Small intestine (tissue), 7 donors: Measurements from ENCODE around the gene PCBD2. TPM values are rescaled to one million over a fixed set of nuclear protein-coding genes. Genes with fewer than 3 reads are reported as not detected.

Source experiments
- DNase-seq, 2 donors: peaks; one replicate each; pipeline versions ENCODE4 v3.0.0 to v3.0.0-alpha.2; 2013
- FAIRE-seq: peaks from 2 replicates; lab custom pipeline; 2012; peaks lifted over from hg19 to GRCh38; lab: Jason Lieb, UNC
- H3K27ac ChIP-seq, 3 donors: one replicate each; pipeline ENCODE4 v1.5.1; 2013; ENCODE audit warnings: low read length in 2 of 3, mild to moderate bottlenecking in 2 of 3, control low read depth in 1 of 3, inconsistent platforms in 1 of 3, low read depth in 1 of 3, moderate library complexity in 1 of 3
- H3K27me3 ChIP-seq, 3 donors: one replicate each; pipeline ENCODE4 v1.6.1; 2013; ENCODE audit warnings: low read length in 3 of 3, inconsistent platforms in 1 of 3; ENCODE audit not compliant: control insufficient read depth in 3 of 3, insufficient read depth in 3 of 3
- H3K36me3 ChIP-seq, 3 donors: one replicate each; pipeline ENCODE4 v1.6.1; 2013; ENCODE audit warnings: low read length in 3 of 3, inconsistent platforms in 1 of 3, low read depth in 1 of 3, mild to moderate bottlenecking in 1 of 3, moderate library complexity in 1 of 3; ENCODE audit not compliant: control insufficient read depth in 3 of 3, insufficient read depth in 2 of 3
- H3K4me1 ChIP-seq, 3 donors: one replicate each; pipeline ENCODE4 v1.6.1; 2013; ENCODE audit warnings: low read length in 2 of 3, inconsistent platforms in 1 of 3, low read depth in 1 of 3, mild to moderate bottlenecking in 1 of 3, moderate library complexity in 1 of 3; ENCODE audit not compliant: control insufficient read depth in 3 of 3, insufficient read depth in 2 of 3
- H3K4me3 ChIP-seq, 3 donors: one replicate each; pipeline ENCODE4 v1.5.1; 2013; ENCODE audit warnings: low read length in 3 of 3, control low read depth in 1 of 3, inconsistent platforms in 1 of 3, low read depth in 1 of 3, mild to moderate bottlenecking in 1 of 3, moderate library complexity in 1 of 3
- H3K9me3 ChIP-seq, 2 donors: one replicate each; pipeline ENCODE4 v1.6.1; 2013; ENCODE audit warnings: low read depth in 1 of 2, low read length in 1 of 2; ENCODE audit not compliant: control insufficient read depth in 2 of 2, insufficient read depth in 1 of 2
- WGBS, 3 donors: extraction: QIAGEN DNeasy Blood & Tissue Kit; methylation state at CpG; one replicate each; pipeline ENCODE4 v1.1.7; 2013; 5-methylcytosine and 5-hydroxymethylcytosine counted together
- polyA plus RNA-seq, 4 donors: library from polyadenylated mRNA; stranded (reverse) in 3 of 4; unstranded in 1 of 4; fragments of 200-250 nt in 3 of 4; fragments of 120-200 nt in 1 of 4; gene quantifications; one replicate each; pipeline versions ENCODE4 v1.2.1 to v1.2.3, GENCODE V29; 2013
- donor health status: healthy with polysubstance abuse.
- donor health status: control.
- donor health status: control.
- donor health status: Bipolar disorder and iron deficiency.
- donor health status: healthy.

PCBD2 gene
- polyA plus RNA-seq, 4 donors = 5.9 to 19.2 (median 12.4) TPM

GRCh38 chr5:134949316-134949715, 44.4 kb downstream of the PCBD2 start:
- H3K27ac ChIP-seq = no peak overlapping the region
- H3K4me1 ChIP-seq = no peaks in the 10 kb centered on the region
- H3K36me3 ChIP-seq = peaks cover 0 to 2% (median 0%) of the 10 kb centered on the region in 3 donors
- H3K27me3 ChIP-seq = no peaks in the 10 kb centered on the region
- H3K9me3 ChIP-seq = peaks cover 0 to 7% of the 10 kb centered on the region in 2 donors
- FAIRE-seq (no peak), DNase-seq (no peak)
- WGBS, 3 donors = 76 to 85% (median 84%) methylated on average over 5 of the region's 5 CpGs
- H3K4me3 ChIP-seq = no peak overlapping the region

- no peak for DNase-seq
- Histone ChIP-seq H3K27me3 (no peaks in the 10 kb centered on the region), H3K36me3 (peaks cover 4 to 17% (median 5%) of the 10 kb centered on the region in 3 donors), H3K27ac (no peak overlapping the region), H3K9me3 (peaks cover 0 to 11% of the 10 kb centered on the region in 2 donors), H3K4me1 (peaks cover 0 to 7% (median 0%) of the 10 kb centered on the region in 3 donors), H3K4me3 (no peak overlapping the region)
- 64 to 76% (median 71%) methylated on average over 4 of the region's 4 CpGs for WGBS, 3 donors
- FAIRE-seq = no peak
Measured at GRCh38 chr5:134957920-134958608, 53.1 kb downstream of the PCBD2 start.

- Histone ChIP-seq H3K9me3 (peaks cover 0 to 8% of the 10 kb centered on the region in 2 donors), H3K4me1 (peaks cover 0 to 7% (median 0%) of the 10 kb centered on the region in 3 donors), H3K4me3 (no peak overlapping the region), H3K36me3 (peaks cover 4 to 18% (median 5%) of the 10 kb centered on the region in 3 donors), H3K27ac (no peak overlapping the region), H3K27me3 (no peaks in the 10 kb centered on the region)
- 28 to 54% (median 34%) methylated on average over 3 of the region's 3 CpGs for WGBS, 3 donors
- no peak for FAIRE-seq
- DNase-seq = peak; percentile 14 to 20
Measured at GRCh38 chr5:134958755-134959154, 53.8 kb downstream of the PCBD2 start.

GRCh38 chr5:134963098-134963497, 58.2 kb downstream of the PCBD2 start:
- Histone ChIP-seq H3K27me3 (no peaks in the 10 kb centered on the region), H3K4me3 (no peak overlapping the region), H3K9me3 (no peaks in the 10 kb centered on the region), H3K27ac (no peak overlapping the region), H3K4me1 (peaks cover 0 to 7% (median 0%) of the 10 kb centered on the region in 3 donors), H3K36me3 (peaks cover 4 to 24% (median 5%) of the 10 kb centered on the region in 3 donors)
- no peak for DNase-seq
- FAIRE-seq = no peak

- no peak for FAIRE-seq
- peaks cover 4 to 24% (median 5%) of the 10 kb centered on the region in 3 donors for H3K36me3 ChIP-seq
Measured at GRCh38 chr5:134964359-134965270, 59.7 kb downstream of the PCBD2 start.

GRCh38 chr5:134965271-134965825, 60.4 kb downstream of the PCBD2 start:
- no peaks in the 10 kb centered on the region for H3K9me3 ChIP-seq
- H3K27me3 ChIP-seq = no peaks in the 10 kb centered on the region
- no peak overlapping the region for H3K4me3 ChIP-seq
- 80 to 91% (median 82%) methylated on average over 3 of the region's 3 CpGs for WGBS, 3 donors
- no peak for DNase-seq
- FAIRE-seq = no peak
- no peak overlapping the region for H3K27ac ChIP-seq
- H3K4me1 ChIP-seq = no peaks in the 10 kb centered on the region
- peaks cover 4 to 28% (median 5%) of the 10 kb centered on the region in 3 donors for H3K36me3 ChIP-seq

More at GRCh38 chr5:134964359-134965270, 59.7 kb downstream of the PCBD2 start:
- H3K9me3 ChIP-seq = no peaks in the 10 kb centered on the region
- 81 to 89% (median 85%) methylated on average over 12 of the region's 12 CpGs for WGBS, 3 donors
- no peaks in the 10 kb centered on the region for H3K4me1 ChIP-seq
- DNase-seq = no peak
- no peaks in the 10 kb centered on the region for H3K27me3 ChIP-seq
- no peak overlapping the region for H3K4me3 ChIP-seq
- no peak overlapping the region for H3K27ac ChIP-seq

- FAIRE-seq (no peak), DNase-seq (no peak)
- H3K4me1 ChIP-seq = no peaks in the 10 kb centered on the region
- no peaks in the 10 kb centered on the region for H3K27me3 ChIP-seq
- H3K9me3 ChIP-seq = no peaks in the 10 kb centered on the region
- peaks cover 5 to 23% (median 8%) of the 10 kb centered on the region in 3 donors for H3K36me3 ChIP-seq
- 94 to 97% (median 96%) methylated on average over 3 of the region's 3 CpGs for WGBS, 3 donors
- no peak within 1 kb of the TSS for H3K4me3 ChIP-seq
- no peak within 1 kb of the TSS for H3K27ac ChIP-seq
Measured at GRCh38 chr5:134967607-134968006, 62.7 kb downstream of the PCBD2 start, which contains the start of gene CATSPER3. CATSPER3 (plus strand) TSS chr5:134967907; CDS start chr5:134967992, 85 bp downstream.

- FAIRE-seq (no peak), DNase-seq (no peak)
- no peaks in the 10 kb centered on the region for H3K4me1 ChIP-seq
- H3K4me3 ChIP-seq = no peak overlapping the region
- no peaks in the 10 kb centered on the region for H3K27me3 ChIP-seq
- H3K27ac ChIP-seq = no peak overlapping the region
- H3K9me3 ChIP-seq = no peaks in the 10 kb centered on the region
- 52 to 80% (median 66%) methylated on average over 3 of the region's 3 CpGs for WGBS, 3 donors
- peaks cover under 1 to 22% (median 8%) of the 10 kb centered on the region in 3 donors for H3K36me3 ChIP-seq
Measured at GRCh38 chr5:134968055-134968454, 63.1 kb downstream of the PCBD2 start.
